Gastroesophageal sphincter (tissue), 4 donors: ENCODE results near the gene NIP7. TPM values are rescaled to one million over a fixed set of nuclear protein-coding genes. Genes with fewer than 3 reads are reported as not detected.

Source experiments
- ATAC-seq: fragments of 150-250 bp; one replicate; pipeline ENCODE4 v1.9.1; 2016; ENCODE audit warnings: mild to moderate bottlenecking, moderate library complexity
- H3K27ac ChIP-seq, 4 donors: fragments of 200-600 bp; sonication (generic) in 3 of 4; 1 replicate in 3 of 4; 2 replicates in 1 of 4; pipeline ENCODE4 v1.5.1; 2016 to 2019
- H3K27me3 ChIP-seq: fragments of 200-600 bp; sonication (generic); one replicate; pipeline ENCODE4 v1.5.1; 2019
- H3K36me3 ChIP-seq, 2 donors: fragments of 200-600 bp; sonication (generic); one replicate each; pipeline ENCODE4 v1.5.1; 2019; ENCODE audit warnings: control low read depth in 1 of 2
- H3K4me1 ChIP-seq, 3 donors: fragments of 200-600 bp; sonication (generic); 1 replicate in 2 of 3; 2 replicates in 1 of 3; pipeline ENCODE4 v1.5.1; 2016 to 2019; ENCODE audit warnings: control low read depth in 2 of 3
- H3K4me3 ChIP-seq, 2 donors: fragments of 200-600 bp; sonication (generic); one replicate each; pipeline ENCODE4 v1.5.1; 2019; ENCODE audit warnings: mild to moderate bottlenecking in 1 of 2, moderate library complexity in 1 of 2
- H3K9me3 ChIP-seq, 3 donors: fragments of 200-600 bp; sonication (generic); one replicate each; pipeline ENCODE4 v1.5.1; 2017 to 2019; ENCODE audit warnings: control low read depth in 2 of 3
- CTCF ChIP-seq, 4 experiments: fragments of 200-600 bp in 2 of 4; fragments of 450-650 bp in 2 of 4; sonication (generic) in 1 of 4; IDR thresholded peaks; one replicate each; pipeline ENCODE4 v1.5.1; 2017 to 2019; ENCODE audit warnings: antibody characterized with exemption in 4 of 4, mild to moderate bottlenecking in 2 of 4, moderate library complexity in 2 of 4
- EP300 ChIP-seq: sonication (generic); formaldehyde crosslinking; IDR thresholded peaks from one replicate; pipeline ENCODE4 v1.6.1; 2017; ENCODE audit warnings: antibody characterized with exemption, mild to moderate bottlenecking
- POLR2A ChIP-seq, 2 donors: fragments of 450-650 bp; IDR thresholded peaks; one replicate each; pipeline ENCODE4 v1.6.1; 2017; ENCODE audit warnings: antibody characterized with exemption in 2 of 2, mild to moderate bottlenecking in 2 of 2, moderate library complexity in 1 of 2
- POLR2AphosphoS5 ChIP-seq: sonication (generic); formaldehyde crosslinking; IDR thresholded peaks from one replicate; pipeline ENCODE4 v1.6.1; 2017; ENCODE audit warnings: antibody characterized with exemption
- WGBS, 2 donors: methylation state at CpG; one replicate each; pipeline ENCODE4 v1.1.5; 2018; ENCODE audit warnings: low coverage in 1 of 2; 5-methylcytosine and 5-hydroxymethylcytosine counted together
- total RNA-seq, 4 donors: library from RNA; depleted of rRNA; stranded (reverse); fragments of >200 nt; gene quantifications; one replicate each; pipeline ENCODE4 v1.1.0, GENCODE V29; 2016

The NIP7 gene
- total RNA-seq, 4 donors from 2014 or later, result 7.5 to 18.9 (median 15.0) TPM

GRCh38 chr16:69325784-69326171 lies 13.8 kb upstream of the NIP7 start:
- H3K4me1 ChIP-seq, result peaks cover 0 to 58% (median 9%) of the 10 kb centered on the region in 3 donors
- no peak overlapping the region for H3K27ac ChIP-seq
- H3K9me3 ChIP-seq, result no peaks in the 10 kb centered on the region
- H3K27me3 ChIP-seq, result no peaks in the 10 kb centered on the region
- no peak for ATAC-seq
- no peak for TF ChIP-seq POLR2A (IDR thresholded peaks at IDR 0.05)
- no peak for TF ChIP-seq POLR2AphosphoS5
- no peak for TF ChIP-seq EP300
- TF ChIP-seq CTCF (IDR thresholded peaks at IDR 0.05), result no peak
- H3K36me3 ChIP-seq, result peaks cover 0 to 75% of the 10 kb centered on the region in 2 donors
- WGBS, 2 donors, result 93% methylated on average over 2 of the region's 6 CpGs; no CpG with 5 or more reads in 1 of the 2 donors
- H3K4me3 ChIP-seq, result no peak overlapping the region

GRCh38 chr16:69326172-69326873 lies 13.2 kb upstream of the NIP7 start:
- Histone ChIP-seq H3K4me3 (no peak overlapping the region), H3K9me3 (no peaks in the 10 kb centered on the region), H3K4me1 (peaks cover 0 to 64% (median 9%) of the 10 kb centered on the region in 3 donors), H3K27me3 (no peaks in the 10 kb centered on the region), H3K27ac (no peak overlapping the region), H3K36me3 (peaks cover 0 to 70% of the 10 kb centered on the region in 2 donors)
- 35 to 37% methylated on average over 6 to 7 of the region's 7 CpGs for WGBS, 2 donors
- no peak for TF ChIP-seq POLR2A (IDR thresholded peaks at IDR 0.05)
- TF ChIP-seq POLR2AphosphoS5, result no peak
- no peak for TF ChIP-seq CTCF (IDR thresholded peaks at IDR 0.05)
- no peak for TF ChIP-seq EP300
- no peak for ATAC-seq

- peaks cover 0 to 72% (median 9%) of the 10 kb centered on the region in 3 donors for H3K4me1 ChIP-seq
- peaks cover 0 to 68% of the 10 kb centered on the region in 2 donors for H3K36me3 ChIP-seq
- H3K9me3 ChIP-seq, result no peaks in the 10 kb centered on the region
- no peak overlapping the region for H3K4me3 ChIP-seq
- no peak for ATAC-seq
- 83 to 88% methylated on average over 7 to 11 of the region's 14 CpGs for WGBS, 2 donors
- peak overlapping the region in 1 of 4 donors; percentile 16 for H3K27ac ChIP-seq
- TF ChIP-seq CTCF (IDR thresholded peaks at IDR 0.05) (no peak), POLR2AphosphoS5 (no peak), EP300 (no peak), POLR2A (IDR thresholded peaks at IDR 0.05) (no peak)
- H3K27me3 ChIP-seq, result no peaks in the 10 kb centered on the region
Measured at GRCh38 chr16:69327585-69328310, 11.8 kb upstream of the NIP7 start.

- Histone ChIP-seq H3K9me3 (no peaks in the 10 kb centered on the region), H3K4me1 (peaks cover 0 to 83% (median 9%) of the 10 kb centered on the region in 3 donors), H3K27me3 (no peaks in the 10 kb centered on the region), H3K4me3 (peak overlapping the region in 1 of 2 donors; percentile 94), H3K36me3 (peaks cover 0 to 68% of the 10 kb centered on the region in 2 donors), H3K27ac (peak overlapping the region in 1 of 4 donors; percentile 16)
- WGBS, 2 donors, result 37 to 43% methylated on average over 3 to 5 of the region's 10 CpGs
- no peak for TF ChIP-seq EP300
- TF ChIP-seq POLR2AphosphoS5, result no peak
- no peak for ATAC-seq
Measured at GRCh38 chr16:69328854-69329316, 10.7 kb upstream of the NIP7 start.
